ENCODE measurements around the gene MMAA. TPM values are rescaled to one million over a fixed set of nuclear protein-coding genes. Genes with fewer than 3 reads are reported as not detected.
A peak's percentile ranks its signal among the peaks of the same experiment; 100 is the strongest.

MMAA gene
- total RNA-seq, 4 donors from 2014 or later = 2.4 to 5.4 (median 4.1) TPM

- intact Hi-C loops (cut with DNase I) = no loop called here
- no peak overlapping the region for H3K27ac ChIP-seq (replicated peaks in 1 of 4)
- 85% methylated on average over 3 of the region's 3 CpGs for WGBS
Observed at GRCh38 chr4:145589916-145590702, 29.1 kb upstream of the MMAA start.

GRCh38 chr4:145602129-145602760 is 16.9 kb upstream of the MMAA start:
- TF ChIP-seq POLR2AphosphoS5 (IDR thresholded peaks at IDR 0.05) (no peak), CTCF (IDR thresholded peaks at IDR 0.05) (no peak), EP300 (IDR thresholded peaks at IDR 0.05) (no peak), POLR2A (IDR thresholded peaks at IDR 0.05; ENCODE audit: low read depth) (no peak)
- Histone ChIP-seq H3K9me3 (peaks cover 0 to 14% (median 10%) of the 10 kb centered on the region in 4 donors), H3K27ac (replicated peaks in 1 of 4) (no peak overlapping the region), H3K36me3 (no peaks in the 10 kb centered on the region), H3K4me3 (no peak overlapping the region), H3K27me3 (no peaks in the 10 kb centered on the region), H3K4me1 (no peaks in the 10 kb centered on the region)
- no peak for DNase-seq (ENCODE audit: extremely low spot score)
- 98% methylated on average over 4 of the region's 4 CpGs for WGBS
- intact Hi-C loops (cut with DNase I) = no loop called here

More at GRCh38 chr4:145589916-145590702, 29.1 kb upstream of the MMAA start:
- H3K36me3 ChIP-seq = no peaks in the 10 kb centered on the region
- TF ChIP-seq POLR2AphosphoS5 (IDR thresholded peaks at IDR 0.05) (no peak), EP300 (IDR thresholded peaks at IDR 0.05) (no peak), CTCF (IDR thresholded peaks at IDR 0.05) (no peak), POLR2A (IDR thresholded peaks at IDR 0.05; ENCODE audit: low read depth) (no peak)
- no peaks in the 10 kb centered on the region for H3K9me3 ChIP-seq
- DNase-seq (ENCODE audit: extremely low spot score) = no peak
- H3K4me1 ChIP-seq = no peaks in the 10 kb centered on the region
- H3K27me3 ChIP-seq = no peaks in the 10 kb centered on the region
- no peak overlapping the region for H3K4me3 ChIP-seq

DNA sequence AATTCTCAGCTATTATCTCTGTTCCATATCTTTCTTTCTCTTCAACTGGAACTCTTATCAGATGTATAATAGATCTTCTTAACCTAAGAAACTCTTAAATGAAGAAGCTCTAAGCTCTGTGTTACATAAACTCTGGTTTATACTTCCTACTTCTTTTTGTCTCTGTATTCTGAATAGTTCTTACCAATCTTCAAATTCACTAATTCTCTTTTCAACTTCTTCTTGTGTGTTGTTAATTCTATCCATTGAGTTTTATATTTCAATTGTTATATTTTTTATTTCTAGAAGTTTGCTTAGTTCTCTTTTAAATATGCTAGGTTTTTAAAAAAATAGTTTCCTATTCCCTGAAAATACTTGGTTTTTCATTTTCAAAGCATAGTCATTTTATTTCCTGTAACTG is 13.2 kb upstream of the MMAA start:
- H3K27me3 ChIP-seq = no peaks in the 10 kb centered on the region
- no peak overlapping the region for H3K4me3 ChIP-seq
- no peaks in the 10 kb centered on the region for H3K4me1 ChIP-seq
- no peak overlapping the region for H3K27ac ChIP-seq (replicated peaks in 1 of 4)
- DNase-seq (ENCODE audit: extremely low spot score) = no peak
- no peak for TF ChIP-seq POLR2AphosphoS5 (IDR thresholded peaks at IDR 0.05)
- no peak for TF ChIP-seq EP300 (IDR thresholded peaks at IDR 0.05)
- no peak for TF ChIP-seq CTCF (IDR thresholded peaks at IDR 0.05)
- no peak for TF ChIP-seq POLR2A (IDR thresholded peaks at IDR 0.05; ENCODE audit: low read depth)
- peaks cover 0 to 14% (median 10%) of the 10 kb centered on the region in 4 donors for H3K9me3 ChIP-seq
- H3K36me3 ChIP-seq = no peaks in the 10 kb centered on the region
- intact Hi-C loops (cut with DNase I) = no loop called here

DNA sequence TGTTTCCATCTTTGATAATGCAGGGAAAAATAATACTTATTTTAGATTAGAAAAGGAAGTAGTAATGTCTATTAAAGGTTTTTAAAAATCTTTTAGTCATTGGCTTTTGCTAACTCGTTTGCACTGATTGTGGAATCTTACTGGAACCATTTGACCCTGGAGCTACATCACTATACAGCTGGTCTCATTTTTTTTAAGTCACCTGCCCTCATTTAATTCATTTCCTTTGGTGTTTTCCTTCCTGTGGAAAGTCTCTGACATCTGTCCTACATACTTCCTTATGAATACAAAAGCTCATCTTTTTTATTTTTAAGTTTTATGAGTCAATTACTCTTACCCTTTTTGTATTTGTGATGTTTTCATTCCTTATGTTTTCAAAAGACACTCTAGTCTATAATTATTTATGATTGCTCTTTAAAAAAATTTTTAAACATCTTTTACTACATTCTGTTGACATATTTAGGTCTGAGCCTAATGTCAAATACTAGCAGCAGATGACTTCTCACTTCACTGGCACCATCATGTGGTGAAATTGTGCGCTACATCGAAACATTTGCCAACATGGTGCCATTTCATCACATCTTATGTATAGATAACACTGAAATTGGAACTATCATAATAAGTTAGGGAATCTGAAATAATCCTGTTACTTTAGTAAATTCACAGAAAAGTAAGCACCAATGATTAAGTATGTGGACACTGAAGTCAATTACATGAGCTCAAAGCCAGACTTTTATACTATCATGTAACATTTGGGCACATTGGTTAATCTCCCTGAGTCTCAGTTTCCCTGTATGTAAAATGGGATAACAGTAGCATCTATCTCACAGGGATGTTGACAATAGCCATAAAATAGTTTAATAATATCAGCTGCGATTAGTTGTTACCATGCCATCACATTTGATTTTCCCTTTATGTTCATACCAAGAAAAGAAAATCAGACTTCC is 9.4 kb upstream of the MMAA start:
- Histone ChIP-seq H3K36me3 (no peaks in the 10 kb centered on the region), H3K4me1 (no peaks in the 10 kb centered on the region), H3K4me3 (no peak overlapping the region), H3K27ac (replicated peaks in 1 of 4) (no peak overlapping the region), H3K27me3 (no peaks in the 10 kb centered on the region), H3K9me3 (peaks cover 0 to 14% (median 10%) of the 10 kb centered on the region in 4 donors)
- intact Hi-C loops (cut with DNase I) = loop anchor here (5.0 to 10.0 kb wide), 6 partner anchors 47 to 1435 kb away; partner anchors contain the start of genes SMAD1 and ZNF827
- no peak for TF ChIP-seq POLR2A (IDR thresholded peaks at IDR 0.05; ENCODE audit: low read depth)
- peak; percentile 61 to 77 (median 72) for TF ChIP-seq CTCF (IDR thresholded peaks at IDR 0.05)
- WGBS = 63% methylated on average over 4 of the region's 4 CpGs
- no peak for DNase-seq (ENCODE audit: extremely low spot score)

All from esophagus muscularis mucosa (tissue), 4 donors.